TTC549 (cell line): ENCODE measurements around the gene TSEN34.

Source experiments
- FAIRE-seq: peaks from 2 replicates; lab custom pipeline; 2012; peaks lifted over from hg19 to GRCh38; lab: Jason Lieb, UNC

TSEN34 gene

GRCh38 chr19:54191011-54191810 is at the start of gene TSEN34:
Gene TSEN34, plus strand, starts transcription at chr19:54191308. Its CDS starts 57 bp downstream, at chr19:54191365.
- no peak for FAIRE-seq

GRCh38 chr19:54141356-54141755 is 49.8 kb upstream of the TSEN34 start:
- no peak for FAIRE-seq

GRCh38 chr19:54142166-54142780 is 48.8 kb upstream of the TSEN34 start:
- FAIRE-seq = no peak

GRCh38 chr19:54145541-54146158 is 45.5 kb upstream of the TSEN34 start:
- no peak for FAIRE-seq

- no peak for FAIRE-seq
These were observed 43.4 kb upstream of the TSEN34 start for GRCh38 chr19:54147676-54148075.

- FAIRE-seq = no peak
These were observed 43.0 kb upstream of the TSEN34 start for GRCh38 chr19:54148158-54148557.

- FAIRE-seq = no peak
These were observed 41.9 kb upstream of the TSEN34 start for GRCh38 chr19:54149021-54149812.

- FAIRE-seq = no peak
These were observed 39.6 kb upstream of the TSEN34 start for GRCh38 chr19:54151362-54152035.

GRCh38 chr19:54152267-54152666 is 38.8 kb upstream of the TSEN34 start:
- no peak for FAIRE-seq

GRCh38 chr19:54152878-54153524 is 38.1 kb upstream of the TSEN34 start:
- no peak for FAIRE-seq

- FAIRE-seq = no peak
These were observed 37.3 kb upstream of the TSEN34 start for GRCh38 chr19:54153731-54154326.

- FAIRE-seq = no peak
These were observed 36.3 kb upstream of the TSEN34 start for GRCh38 chr19:54154603-54155345.

GRCh38 chr19:54155694-54156093 is 35.4 kb upstream of the TSEN34 start:
- no peak for FAIRE-seq

GRCh38 chr19:54156490-54156889 is 34.6 kb upstream of the TSEN34 start:
- FAIRE-seq = no peak

- FAIRE-seq = no peak
These were observed 34.2 kb upstream of the TSEN34 start for GRCh38 chr19:54156953-54157352.

GRCh38 chr19:54158812-54159351 is 32.2 kb upstream of the TSEN34 start:
- no peak for FAIRE-seq

GRCh38 chr19:54159352-54160181 is 31.5 kb upstream of the TSEN34 start, which contains the start of gene LENG1:
Gene LENG1, minus strand, starts transcription at chr19:54159721. Its CDS starts 26 bp downstream, at chr19:54159695.
- peak; percentile 99 for FAIRE-seq

GRCh38 chr19:54160182-54160811 is 30.8 kb upstream of the TSEN34 start:
- no peak for FAIRE-seq
